COLO829 (cell line): ENCODE data around the gene MICAL3.
"Not testable (repeated sequence)": the region's sequence is repeated elsewhere in the genome, so short reads cannot be mapped to it uniquely, and the experiment has no call there.

Source experiments
- DNase-seq: peaks from one replicate; pipeline ENCODE4 v3.0.0; 2012; ENCODE audit warnings: low spot score

Gene MICAL3

DNA sequence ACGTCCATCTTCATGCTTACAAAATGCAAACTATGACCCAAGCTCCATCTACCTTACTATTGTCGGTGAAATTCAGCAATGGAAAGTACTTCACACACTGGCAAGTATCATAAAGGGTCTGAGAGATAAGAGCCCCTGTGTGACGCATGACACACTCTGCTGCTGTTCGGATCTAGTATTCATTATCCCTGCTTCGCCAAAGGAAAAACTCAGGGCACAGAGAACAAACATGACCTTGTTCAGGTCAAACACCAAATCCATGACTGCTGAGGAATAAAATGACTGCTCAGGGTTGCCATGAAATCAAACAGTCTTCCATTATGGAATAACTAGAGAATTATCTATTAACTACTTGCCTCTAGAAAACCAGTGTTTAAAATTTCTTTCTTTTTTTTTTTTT lies 73.0 kb downstream of the MICAL3 start:
- peak; percentile 89 for DNase-seq

- DNase-seq, result no peak
These were observed 73.6 kb downstream of the MICAL3 start for GRCh38 chr22:17950651-17951214.

DNA sequence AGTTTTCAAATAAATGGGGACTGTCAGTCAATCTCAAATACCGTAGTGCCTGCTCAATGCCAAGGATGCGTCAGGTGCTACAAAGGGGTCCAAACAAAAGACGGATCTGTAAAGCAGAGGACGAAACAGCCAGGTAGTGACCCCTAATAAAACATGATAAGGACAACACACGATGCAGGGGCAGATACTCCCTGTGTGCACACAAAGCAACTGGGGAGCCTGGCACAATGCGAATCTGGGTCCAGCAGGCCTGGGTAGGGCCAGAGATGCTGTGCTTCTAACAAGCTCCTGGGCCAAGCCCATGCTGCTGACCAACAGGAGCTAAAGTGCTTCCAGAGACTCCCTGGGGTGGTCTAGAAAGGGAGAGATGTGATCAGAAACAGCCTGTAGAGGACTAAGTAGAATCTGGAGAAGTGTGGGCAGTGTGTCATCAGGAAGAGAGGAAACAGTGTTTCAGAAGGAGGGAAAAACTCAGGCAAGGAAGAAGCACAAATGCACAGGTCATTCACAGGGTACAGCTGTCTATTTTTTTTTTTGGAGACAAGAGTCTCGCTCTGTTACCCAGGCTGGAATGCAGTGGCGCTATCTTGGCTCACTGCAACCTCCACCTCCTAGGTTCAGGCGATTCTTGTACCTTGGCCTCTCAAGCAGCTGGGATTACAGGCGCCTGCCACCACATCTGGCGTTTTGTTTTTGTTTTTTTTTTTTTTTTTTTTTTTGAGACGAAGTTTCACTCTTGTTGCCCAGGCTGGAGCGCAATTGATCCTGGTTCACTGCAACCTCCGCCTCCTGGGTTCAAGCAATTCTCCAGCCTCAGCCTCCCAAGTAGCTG lies 74.5 kb downstream of the MICAL3 start:
- no peak for DNase-seq

DNA sequence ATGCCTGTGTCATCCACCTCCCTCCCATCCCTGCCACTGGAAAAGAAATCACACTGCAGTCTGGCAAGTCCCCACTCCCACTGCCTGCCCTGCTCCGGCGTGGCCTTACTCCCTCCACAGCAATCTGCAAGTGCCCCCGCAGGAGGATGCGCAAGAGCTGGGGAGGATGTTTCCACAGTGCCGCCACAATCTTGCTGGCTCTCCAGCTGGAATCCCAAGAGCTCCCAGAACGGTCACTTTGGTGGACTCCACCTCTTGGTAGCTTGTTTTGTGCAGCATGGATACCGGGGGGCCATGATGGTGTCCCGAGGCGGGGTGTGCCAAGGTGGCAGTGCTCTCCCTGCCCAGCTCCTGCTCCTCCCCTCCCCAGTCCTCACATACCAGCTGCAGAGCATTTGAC lies 76.3 kb downstream of the MICAL3 start:
- no peak for DNase-seq

- DNase-seq, result no peak
These were observed 77.5 kb downstream of the MICAL3 start for GRCh38 chr22:17946662-17947367.

DNA sequence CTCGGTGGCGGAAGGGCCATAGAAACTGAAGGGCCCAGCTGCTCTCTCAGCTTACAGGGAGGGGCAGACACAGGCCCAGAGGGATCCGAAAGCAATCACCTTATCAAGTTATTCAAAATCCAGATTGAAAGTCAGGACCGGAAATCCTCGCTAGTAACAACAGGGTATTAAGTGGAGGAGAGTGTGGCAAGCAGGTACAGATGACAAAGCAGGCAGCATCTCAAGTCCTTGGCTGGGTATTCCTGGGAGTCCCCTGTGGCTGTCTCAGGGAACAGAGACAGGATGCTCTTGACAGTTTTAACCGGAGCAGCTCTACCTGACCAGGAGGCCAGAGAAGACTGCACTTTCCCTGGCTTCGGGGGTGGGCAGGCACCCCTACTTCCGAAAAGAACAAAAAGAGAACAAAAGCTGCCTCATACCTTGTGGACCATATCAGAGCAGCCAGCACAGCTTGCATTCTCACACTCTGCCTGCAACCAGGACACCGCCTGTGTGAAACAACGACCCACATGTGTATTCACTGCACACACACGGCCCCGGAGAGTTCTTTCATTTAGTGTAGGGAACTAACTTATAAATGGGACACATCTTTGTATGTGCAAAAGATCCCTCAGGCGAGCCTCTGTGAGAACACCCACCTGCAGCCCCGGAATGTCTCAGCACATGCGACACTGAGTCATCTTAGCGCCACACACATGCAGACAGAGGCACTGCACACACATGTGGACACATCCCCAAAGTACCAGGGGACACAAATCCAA lies 78.3 kb downstream of the MICAL3 start:
- no peak for DNase-seq

DNA sequence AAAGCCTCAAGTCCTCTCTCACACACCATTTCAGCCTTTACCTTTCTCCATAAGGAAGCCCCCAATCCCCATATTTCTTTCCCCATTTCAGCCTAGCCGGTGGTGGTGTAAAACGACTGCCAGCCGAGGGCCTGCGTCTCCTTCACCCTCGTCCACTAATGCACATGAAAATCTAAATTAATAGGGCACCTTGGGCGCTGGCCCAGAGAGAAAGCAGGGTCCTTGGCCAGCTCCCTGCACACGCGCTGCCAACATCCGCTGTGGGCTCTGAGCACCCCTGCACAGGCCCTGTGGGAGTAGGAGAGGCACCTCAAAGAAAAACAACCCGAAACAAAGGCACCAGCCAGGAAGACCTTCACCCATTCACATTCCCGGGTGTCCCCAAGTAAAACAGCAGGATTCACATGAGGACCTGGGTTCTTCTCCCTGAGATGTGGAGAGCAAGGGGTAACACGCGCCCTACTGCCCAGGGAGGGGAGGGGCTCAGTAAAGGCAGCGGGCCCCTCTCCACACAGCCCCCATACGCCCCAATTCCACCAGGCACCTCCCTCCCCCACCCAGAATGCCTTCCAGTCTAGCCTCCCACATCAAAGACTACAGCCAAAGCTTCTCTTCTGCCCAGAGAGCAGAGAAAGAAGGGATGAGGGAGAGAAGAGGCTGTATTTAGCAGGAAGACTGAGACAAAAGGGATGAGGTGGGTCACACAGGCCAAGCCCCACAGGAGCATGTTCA lies 79.0 kb downstream of the MICAL3 start:
- no peak for DNase-seq

- no peak for DNase-seq
These were observed 80.1 kb downstream of the MICAL3 start for GRCh38 chr22:17944256-17944655.

DNA sequence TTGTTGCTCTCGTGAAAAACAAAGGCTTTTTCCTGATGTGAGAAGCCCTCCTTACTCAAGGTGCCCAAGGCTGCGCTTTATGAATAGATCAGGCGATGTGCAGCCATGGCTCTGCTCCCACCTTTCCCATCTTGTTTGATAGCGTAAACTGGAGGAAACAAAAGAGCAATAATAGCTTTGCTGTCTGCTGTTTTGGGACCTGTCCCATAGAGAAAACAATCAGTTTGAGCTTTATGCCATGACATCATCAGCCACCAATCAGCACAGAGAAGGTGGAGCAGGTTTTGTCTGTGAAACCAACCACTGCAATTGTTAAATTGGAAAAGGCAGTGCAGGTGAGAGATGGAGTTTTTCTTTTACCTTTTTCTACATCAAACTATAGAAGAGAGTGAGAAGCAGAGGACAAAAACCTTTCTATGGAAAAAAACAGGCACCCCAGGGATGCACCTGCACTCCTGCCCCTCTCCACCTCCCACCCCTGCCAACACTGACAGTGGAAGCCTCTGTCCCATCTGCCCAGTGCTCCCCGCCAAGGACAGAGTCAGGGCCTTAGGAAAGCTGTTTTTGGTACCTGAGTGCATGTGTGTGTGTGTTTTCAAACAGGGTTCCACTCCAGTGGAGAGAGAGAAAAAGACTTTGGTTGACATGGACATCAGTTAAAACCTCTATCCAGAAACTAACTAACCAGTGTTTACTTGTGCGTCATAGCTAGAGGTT lies 80.7 kb downstream of the MICAL3 start:
- no peak for DNase-seq

GRCh38 chr22:17942721-17943120 lies 81.6 kb downstream of the MICAL3 start:
- DNase-seq, result no peak

DNA sequence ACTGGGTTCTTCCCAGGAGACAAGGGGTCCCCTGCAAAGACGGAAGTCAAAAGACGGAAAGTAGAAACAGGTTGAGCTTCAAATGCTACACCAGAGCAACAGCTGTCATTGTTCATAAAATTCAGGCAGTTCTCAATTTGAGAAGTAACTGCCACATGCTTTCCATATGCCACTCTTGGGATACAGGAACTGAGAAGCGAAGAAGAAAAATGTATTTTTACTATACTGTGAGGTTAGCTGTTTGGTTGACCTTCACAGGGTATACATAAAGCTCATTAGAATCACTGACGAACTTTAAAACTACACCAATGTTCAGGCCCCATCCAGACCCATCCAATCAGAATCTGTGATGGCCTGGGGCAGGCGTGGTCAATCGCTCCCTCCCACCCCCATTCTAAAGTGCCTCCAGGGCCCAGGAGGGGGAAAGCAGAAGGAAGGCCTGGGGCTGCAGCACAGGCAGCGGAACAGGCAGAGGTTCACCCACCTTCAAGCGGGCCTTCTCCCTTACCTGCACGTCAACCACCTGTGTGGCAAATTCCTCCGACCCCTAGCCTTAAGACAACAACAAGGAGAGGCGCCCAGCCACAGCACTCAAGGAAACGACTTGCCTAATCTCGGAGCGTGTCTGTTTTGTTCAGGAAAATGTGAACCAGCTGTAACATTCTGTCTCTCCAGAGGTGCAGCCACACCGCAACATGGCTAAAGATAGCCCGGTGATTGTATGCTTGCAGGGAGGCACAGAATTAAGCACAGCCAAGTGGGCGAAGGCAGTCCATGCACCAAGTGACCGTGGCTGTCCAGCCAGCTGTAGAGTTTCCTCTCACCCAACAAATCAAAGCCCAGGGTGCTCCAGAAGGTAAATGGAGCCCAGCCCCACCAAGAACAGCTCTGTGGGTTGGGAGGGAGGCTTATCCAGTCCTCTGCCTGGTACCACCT lies 82.6 kb downstream of the MICAL3 start:
- no peak for DNase-seq

DNA sequence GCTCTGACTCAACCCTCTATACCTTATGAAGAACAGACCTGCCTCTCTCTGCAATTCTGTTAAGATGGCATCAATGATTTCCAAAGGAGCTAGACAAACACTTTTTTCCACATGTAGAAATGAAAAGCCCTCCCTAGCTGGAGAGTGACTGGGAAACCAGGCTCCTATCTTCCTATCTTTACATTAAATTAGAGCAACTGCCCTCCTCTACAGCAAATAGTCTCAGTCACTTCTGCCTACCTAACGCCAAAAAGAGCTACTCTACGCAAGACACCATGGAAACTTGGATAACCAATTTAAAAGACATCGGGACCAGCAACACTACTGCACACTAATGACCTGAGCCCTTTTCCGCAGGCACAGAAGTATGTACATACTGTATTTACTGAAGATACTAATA lies 84.8 kb downstream of the MICAL3 start:
- DNase-seq, result no peak

DNA sequence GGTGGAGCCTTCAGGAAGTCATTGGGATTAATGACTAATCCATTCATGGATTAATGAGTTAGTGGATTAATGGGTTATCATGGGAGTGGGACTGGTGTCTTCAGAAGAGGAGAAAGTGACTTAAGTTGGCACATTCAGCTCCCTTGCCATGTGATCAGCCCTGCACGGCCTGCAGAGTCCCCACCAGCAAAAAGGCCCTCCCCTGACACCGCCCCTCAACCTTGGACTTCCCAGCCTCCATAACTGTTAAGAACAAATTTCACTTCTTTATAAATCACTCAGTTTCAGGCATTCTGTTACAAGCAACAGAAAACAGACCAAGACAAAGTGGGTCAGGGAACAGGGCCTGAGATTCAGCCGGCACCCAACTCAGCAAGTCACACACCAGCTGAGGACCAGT lies 85.3 kb downstream of the MICAL3 start:
- DNase-seq, result no peak

GRCh38 chr22:17938484-17938924 lies 85.9 kb downstream of the MICAL3 start:
- no peak for DNase-seq

- DNase-seq, result not testable (repeated sequence)
These were observed 91.9 kb downstream of the MICAL3 start for GRCh38 chr22:17932457-17932856.

DNA sequence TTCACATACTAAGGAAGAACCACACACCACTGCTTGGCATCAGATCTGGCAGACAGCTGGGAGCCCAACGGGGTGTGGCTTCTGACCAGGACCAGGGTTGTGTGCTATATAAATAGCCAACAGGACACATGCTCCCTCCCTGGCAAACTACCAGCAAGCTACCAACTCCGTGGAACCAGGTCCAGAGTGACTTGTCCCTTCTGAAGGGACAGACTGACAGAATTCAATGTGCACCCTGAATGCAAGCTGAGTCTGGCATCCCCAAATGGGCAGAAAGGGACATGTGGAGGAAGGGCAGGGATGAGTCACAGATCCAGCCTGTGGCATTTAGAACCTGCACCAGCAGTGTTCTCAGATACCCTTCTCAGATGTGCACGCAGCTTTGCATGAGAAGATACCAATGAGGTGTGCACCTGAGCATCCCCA lies 92.9 kb downstream of the MICAL3 start:
- DNase-seq, result no peak

DNA sequence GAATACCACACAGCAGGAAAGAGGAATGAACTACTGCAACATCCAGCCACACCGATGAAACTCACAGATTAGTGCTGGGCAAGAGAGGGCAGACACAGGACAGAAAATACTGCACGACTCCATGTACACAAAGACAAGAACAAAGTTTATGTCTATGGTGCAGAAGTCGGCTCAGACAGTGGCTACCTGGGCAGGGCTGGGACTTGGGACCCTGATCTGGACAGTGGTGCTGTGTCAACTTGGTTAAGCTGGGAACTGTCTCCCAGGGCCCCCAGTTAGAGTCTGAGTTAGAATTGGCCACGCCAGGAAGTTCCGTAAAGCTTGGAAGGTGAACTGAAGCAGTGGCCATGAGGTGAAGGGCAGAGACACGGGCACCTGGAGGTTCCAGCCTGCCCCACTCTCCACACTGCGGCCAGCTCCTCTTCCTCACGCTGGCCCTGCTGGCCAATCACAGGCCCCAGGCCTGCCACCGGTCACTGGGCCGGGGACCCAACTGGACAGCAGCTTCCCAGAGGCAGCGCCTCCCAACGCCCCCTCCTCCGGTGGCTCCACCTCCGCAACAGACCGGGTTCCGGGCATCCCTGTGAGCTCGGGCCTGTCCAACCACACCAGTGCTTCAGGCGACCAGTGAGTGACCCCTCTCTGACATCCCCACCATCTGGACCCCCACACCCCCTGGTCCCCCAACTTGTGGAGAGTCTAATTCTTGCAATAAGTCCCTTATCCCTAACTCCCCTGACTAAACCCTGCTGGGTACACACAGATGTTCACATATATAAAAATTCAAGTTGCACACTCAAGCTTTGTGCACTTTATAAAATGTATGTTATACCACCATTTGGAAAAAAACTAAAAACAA lies 93.7 kb downstream of the MICAL3 start:
- DNase-seq, result no peak

- DNase-seq, result no peak
These were observed 94.5 kb downstream of the MICAL3 start for GRCh38 chr22:17929909-17930308.

- DNase-seq, result no peak
These were observed 96.0 kb downstream of the MICAL3 start for GRCh38 chr22:17928391-17928790.
